HG02798 (cell line): ENCODE data around the gene AKAP13.

Experiments used
- ATAC-seq: cut with Tn5 transposase; IDR thresholded peaks from one replicate; pipeline ENCODE4 v1.9.1; 2021; ENCODE audit warnings: mild to moderate bottlenecking; ENCODE audit not compliant: unreplicated experiment, poor library complexity

AKAP13 gene

DNA sequence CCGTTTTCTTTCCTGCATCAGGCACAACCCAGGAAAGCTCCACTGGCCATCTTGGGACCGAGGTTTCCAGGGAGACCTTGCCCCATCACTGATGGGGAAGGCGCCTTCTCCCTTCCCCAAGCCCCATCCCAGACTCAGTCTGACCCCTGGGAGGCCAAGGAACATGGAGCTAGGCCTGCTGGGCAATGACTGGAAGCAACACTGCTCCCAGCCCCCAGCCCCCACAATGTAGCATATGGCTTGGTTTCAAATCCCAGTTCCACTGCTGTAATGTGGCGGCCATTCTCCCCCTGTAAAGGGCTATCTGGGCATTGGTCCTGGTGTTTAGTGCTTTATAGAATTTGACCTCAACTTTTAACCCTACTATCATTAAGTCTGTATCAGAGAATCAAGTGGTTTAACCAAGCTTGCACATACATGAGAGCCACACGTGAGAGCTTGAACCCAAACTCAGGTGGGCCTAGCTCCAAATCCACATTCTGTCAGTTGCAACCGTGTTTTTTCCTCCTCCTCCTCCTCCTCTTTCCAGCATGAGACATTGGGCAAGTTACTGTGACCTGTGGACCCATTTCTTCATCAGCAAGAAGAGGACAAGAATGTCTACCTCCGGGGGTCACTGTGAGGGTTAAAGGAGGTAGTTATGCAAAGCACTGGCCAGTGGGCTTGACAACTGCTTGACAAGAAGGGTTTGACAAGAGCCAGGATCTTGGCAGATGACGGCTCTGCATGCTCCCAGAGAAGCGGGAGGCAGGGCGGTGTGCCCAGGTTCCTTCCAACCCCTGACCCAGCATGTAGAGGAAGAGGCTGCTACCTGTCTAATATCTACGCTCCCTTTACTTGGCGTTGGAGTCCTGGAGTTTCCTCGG is 376.9 kb downstream of the AKAP13 start:
- ATAC-seq: no peak

DNA sequence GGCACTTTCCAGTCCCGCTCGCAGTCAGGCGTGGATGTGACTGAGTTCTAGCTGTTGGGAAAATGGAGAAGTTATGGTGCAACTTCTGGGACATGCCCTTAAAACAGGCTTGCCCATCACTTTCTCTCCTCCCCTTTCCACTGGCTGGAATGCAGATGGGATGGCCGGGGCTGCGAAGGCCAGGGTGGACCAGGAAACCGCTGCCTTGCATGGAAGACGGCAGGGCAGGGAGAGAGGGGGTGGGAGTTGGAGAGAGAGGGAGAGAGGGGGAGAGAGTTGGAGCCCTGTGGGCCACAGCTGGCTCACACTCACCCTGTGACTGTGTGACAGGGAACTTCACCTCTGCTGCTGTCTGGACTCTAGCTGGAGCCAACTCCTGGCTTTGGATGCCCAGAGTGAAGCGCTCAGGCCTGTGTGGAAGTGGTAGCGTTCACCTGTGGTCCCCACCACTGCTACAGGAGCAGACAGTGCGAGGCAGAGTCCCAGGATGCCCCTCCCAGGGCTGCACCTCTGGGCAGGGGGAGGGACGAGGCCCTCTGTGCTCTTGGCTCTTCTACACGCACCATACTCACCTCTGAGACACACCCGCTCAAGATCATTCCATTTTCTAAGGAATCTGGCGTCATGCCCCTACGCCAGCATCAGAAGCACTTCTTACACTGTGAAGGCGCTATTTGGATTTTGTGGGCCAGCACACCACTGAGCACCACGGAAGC is 377.7 kb downstream of the AKAP13 start:
- no peak for ATAC-seq

GRCh38 chr15:85758655-85758978 is 378.2 kb downstream of the AKAP13 start:
- no peak for ATAC-seq

DNA sequence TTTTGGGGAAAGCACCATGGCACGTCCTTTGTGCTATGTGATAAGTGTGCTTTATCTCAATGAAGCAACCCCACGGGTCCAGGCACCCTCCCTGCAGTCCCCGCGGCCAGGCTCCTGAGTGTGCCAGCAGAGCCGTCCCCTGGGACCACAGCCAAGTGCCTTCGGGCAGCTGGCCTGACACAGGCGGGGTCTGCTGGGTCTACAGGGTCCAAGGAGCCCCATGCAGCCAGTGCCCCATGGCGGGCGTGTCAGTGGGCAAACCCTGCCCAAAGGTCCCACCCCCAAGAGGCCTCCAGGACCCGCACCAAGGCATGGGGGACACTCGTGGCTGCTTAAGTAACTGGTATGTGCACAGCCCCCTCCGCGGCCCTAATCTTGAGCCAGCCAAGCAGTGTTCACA is 379.0 kb downstream of the AKAP13 start:
- ATAC-seq: no peak

DNA sequence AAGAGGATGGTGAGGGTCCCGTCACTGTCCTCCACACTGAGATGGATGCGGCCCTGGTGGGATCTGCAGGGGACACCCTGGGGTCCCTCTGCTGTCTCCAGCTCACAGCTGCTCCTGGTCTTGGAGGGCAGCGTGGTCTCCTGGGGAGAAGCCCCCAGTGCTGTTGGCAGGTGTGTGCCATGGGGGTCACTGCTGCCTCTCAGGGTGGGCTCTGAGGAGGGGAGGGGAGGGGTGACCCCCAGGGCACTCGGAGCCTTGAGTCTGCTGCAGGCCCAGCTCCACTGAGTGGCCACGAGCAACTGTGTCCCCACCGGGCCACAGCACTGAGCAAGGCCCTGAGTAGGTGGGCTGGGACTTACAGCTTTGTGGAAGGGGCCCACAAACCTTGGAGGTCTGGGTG is 379.6 kb downstream of the AKAP13 start:
- no peak for ATAC-seq

GRCh38 chr15:85760531-85761371 is 380.3 kb downstream of the AKAP13 start:
- ATAC-seq: no peak

DNA sequence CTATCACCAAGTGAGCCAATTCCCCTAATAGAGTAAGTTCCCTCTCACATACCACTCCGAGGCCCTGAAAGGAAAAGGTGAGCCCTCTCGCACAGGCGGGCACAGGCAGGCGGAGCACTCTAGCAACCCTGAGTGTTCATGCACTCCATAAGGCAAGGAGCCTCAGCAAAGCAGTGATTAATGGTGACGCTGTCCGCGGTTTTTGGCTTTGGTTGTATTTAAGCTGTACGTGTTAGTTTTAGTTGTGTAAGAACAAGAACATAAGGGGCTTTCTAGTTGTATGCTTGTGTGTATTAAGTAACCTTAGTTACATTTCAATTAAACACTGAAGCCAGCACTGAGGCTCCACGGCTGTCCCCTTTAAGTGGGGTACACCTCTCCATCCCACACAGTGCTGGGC is 381.2 kb downstream of the AKAP13 start:
- ATAC-seq: no peak

GRCh38 chr15:85762039-85762755 is 381.8 kb downstream of the AKAP13 start:
- ATAC-seq: no peak

GRCh38 chr15:85762756-85763127 is 382.3 kb downstream of the AKAP13 start:
- ATAC-seq: no peak

DNA sequence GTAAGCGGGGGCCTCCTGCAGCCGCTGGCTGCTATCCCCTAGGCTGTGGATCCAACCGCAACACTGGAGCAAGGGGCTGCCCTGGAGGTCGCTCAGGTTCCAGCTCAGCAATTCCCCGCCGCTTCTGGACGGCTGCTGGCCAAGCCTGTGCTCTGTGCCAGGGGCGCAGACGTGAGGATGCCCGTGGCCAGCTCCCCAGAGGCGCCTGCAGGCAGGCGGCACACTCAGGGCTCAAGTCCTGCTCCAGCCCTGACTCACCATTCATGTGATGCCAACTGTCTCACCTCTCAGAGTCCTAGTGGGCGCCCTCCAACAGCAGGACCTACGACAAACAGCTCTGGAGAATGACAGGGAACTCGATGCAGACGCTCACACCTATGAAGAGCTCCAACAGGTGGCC is 382.8 kb downstream of the AKAP13 start:
- no peak for ATAC-seq

GRCh38 chr15:85763673-85764633 is 383.6 kb downstream of the AKAP13 start:
- no peak for ATAC-seq

GRCh38 chr15:85764649-85765277 is 384.4 kb downstream of the AKAP13 start:
- ATAC-seq: no peak

GRCh38 chr15:85766001-85766831 is 385.8 kb downstream of the AKAP13 start:
- ATAC-seq: no peak

- no peak for ATAC-seq
Measured at GRCh38 chr15:85767785-85768529, 387.6 kb downstream of the AKAP13 start.

- no peak for ATAC-seq
Measured at GRCh38 chr15:85768595-85769168, 388.3 kb downstream of the AKAP13 start.

DNA sequence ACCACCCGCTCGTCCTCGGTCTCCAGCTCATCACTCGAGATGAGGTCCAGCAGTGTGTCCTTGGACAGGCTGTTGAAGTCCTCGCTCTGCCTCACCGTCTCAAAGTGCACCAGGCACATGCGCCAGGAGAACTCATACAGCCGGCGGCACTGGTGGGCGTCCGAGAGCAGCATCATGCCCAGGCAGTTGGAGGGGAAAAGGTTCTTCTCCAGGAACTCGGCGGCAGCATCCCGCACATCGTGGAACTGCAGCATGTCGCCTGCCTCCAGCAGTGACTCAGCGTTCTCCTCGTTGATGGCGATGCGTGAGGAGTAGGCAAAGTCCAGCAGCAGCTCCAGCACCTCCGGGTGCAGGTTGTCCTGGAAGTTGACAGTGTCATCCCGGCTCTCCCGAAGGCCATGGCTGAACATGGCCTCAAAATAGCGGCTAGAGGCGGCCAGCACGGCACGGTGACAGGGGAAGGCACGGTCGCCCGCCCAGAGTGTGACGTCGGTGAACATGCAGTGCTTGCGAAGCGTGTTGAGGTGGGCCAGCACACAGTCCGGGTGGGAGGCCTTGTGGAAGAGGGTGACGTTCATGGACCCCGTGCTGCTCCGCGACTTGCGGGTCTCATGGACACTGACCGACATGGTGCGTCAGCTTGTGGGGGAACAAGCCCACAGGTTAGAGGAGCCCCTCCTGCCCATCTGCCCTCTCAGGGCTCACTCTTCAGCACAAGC is 388.9 kb downstream of the AKAP13 start:
- ATAC-seq: no peak
